Measurements from ENCODE around the gene NEK5. TPM values are rescaled to one million over a fixed set of nuclear protein-coding genes. Genes with fewer than 3 reads are reported as not detected.
A peak's percentile ranks its signal among the peaks of the same experiment; 100 is the strongest.

The NEK5 gene
- total and polyA plus RNA-seq, 2 experiments from 2014 or later = 0.73 to 1.3 TPM

GRCh38 chr13:52051400-52051799 is 77.5 kb downstream of the NEK5 start:
- Histone ChIP-seq H3K4me1 (ENCODE audit: insufficient read depth) (peaks cover 14% of the 10 kb centered on the region; the same call in 1 of the 2 replicates), H3K9me2 (ENCODE audit: insufficient read depth) (peaks cover 5% of the 10 kb centered on the region; the same call in 1 of the 2 replicates), H2AFZ (peak overlapping the region; percentile 88), H3K36me3 (ENCODE audit: insufficient read depth) (no peaks in the 10 kb centered on the region), H3K4me2 (no peak overlapping the region), H3F3A (replicated peaks; ENCODE audit: low read depth) (no peaks in the 10 kb centered on the region), H3K79me2 (replicated peaks; ENCODE audit: insufficient read depth) (no peaks in the 10 kb centered on the region), H3K27me3 (ENCODE audit: insufficient read depth) (no peaks in the 10 kb centered on the region), H3K27ac (ENCODE audit: low read depth) (peak overlapping the region; percentile 81), H3K4me3 (no peak overlapping the region), H4K20me1 (replicated peaks; ENCODE audit: insufficient read depth) (no peaks in the 10 kb centered on the region)
- no peaks in the 10 kb centered on the region for H3K36me3 Mint-ChIP-seq (ENCODE audit: low read depth)
- no peak for TF ChIP-seq EZH2 (IDR thresholded peaks at IDR 0.05; ENCODE audit: low read depth, unreplicated experiment)
- no peak for TF ChIP-seq ZNF114 (CRISPR knock-in tag; IDR thresholded peaks at IDR 0.05)
- TF ChIP-seq ETS1 (IDR thresholded peaks at IDR 0.05) = no peak
- no peak for TF ChIP-seq JUNB (IDR thresholded peaks at IDR 0.05; ENCODE audit: unreplicated experiment)
- no peak for TF ChIP-seq POLR2AphosphoS5 (IDR thresholded peaks at IDR 0.05; ENCODE audit: low read depth)
- no peak for TF ChIP-seq STAT1 (IDR thresholded peaks at IDR 0.05; ENCODE audit: unreplicated experiment)
- no peak for TF ChIP-seq ZNF331 (CRISPR knock-in tag; IDR thresholded peaks at IDR 0.05; ENCODE audit: low read depth)
- no peak for TF ChIP-seq NANOG (IDR thresholded peaks at IDR 0.05; ENCODE audit: borderline replicate concordance)
- TF ChIP-seq CTCF (conservative IDR thresholded peaks at IDR 0.05; ENCODE audit: low read depth in 2 of 2) = no peak
- TF ChIP-seq CREB1 (CRISPR knock-in tag; IDR thresholded peaks at IDR 0.05; ENCODE audit: low read depth) = no peak
- no peak for TF ChIP-seq EZH2phosphoT487 (IDR thresholded peaks at IDR 0.05; ENCODE audit: unreplicated experiment)
- no peak for TF ChIP-seq REST (IDR thresholded peaks at IDR 0.05; ENCODE audit: unreplicated experiment)
- no peak for TF ChIP-seq ZNF462 (CRISPR knock-in tag; IDR thresholded peaks at IDR 0.05)
- peak; percentile 47; the same call in 2 of the 3 replicates for ATAC-seq
- H3K27ac Mint-ChIP-seq = 0 out of 2 replicates have a peak overlapping the region, but pooled peaks have one; percentile 2
- peaks cover 1% of the 10 kb centered on the region for H3K27me3 Mint-ChIP-seq (ENCODE audit: insufficient read depth, low read depth, poor library complexity)
- peak; percentile 32 for DNase-seq (ENCODE audit: low spot score)
- H3K9me3 Mint-ChIP-seq = no peaks in the 10 kb centered on the region
- peaks cover 19% of the 10 kb centered on the region for H3K4me1 Mint-ChIP-seq
- no peak overlapping the region for H3K4me3 Mint-ChIP-seq

Data from GM23338 (cell line).